ENCODE measurements around the gene SIRT2. TPM values are rescaled to one million over a fixed set of nuclear protein-coding genes. Genes with fewer than 3 reads are reported as not detected.
"Not testable (repeated sequence)": the region's sequence is repeated elsewhere in the genome, so short reads cannot be mapped to it uniquely, and the experiment has no call there.

Gene SIRT2
- total and polyA plus RNA-seq, 2 of the 8 experiments (the other 6 are each of a cell fraction or from before 2014, with no cell fraction given): 6.5 to 10.0 TPM

GRCh38 chr19:38855751-38856150 lies 43.7 kb downstream of the SIRT2 start:
- H3K18ac ChIP-seq (ENCODE audit: extremely low read depth, low read length); H3K79me2 ChIP-seq (ENCODE audit: control insufficient read depth in 1 of 2, insufficient read depth in 2 of 2, low read length in 2 of 2); H3K79me1 ChIP-seq (ENCODE audit: low read depth, low read length); H3K4ac ChIP-seq (replicated peaks; ENCODE audit: insufficient read length, low read depth, low read length); H3K4me2 ChIP-seq (ENCODE audit: insufficient read depth in 1 of 2, low read depth in 2 of 2, low read length in 2 of 2); H3K14ac ChIP-seq (ENCODE audit: insufficient read length); H2BK12ac ChIP-seq (ENCODE audit: low read depth, low read length); H2BK20ac ChIP-seq (ENCODE audit: low read length); H3K56ac ChIP-seq (replicated peaks; ENCODE audit: insufficient read length, low read depth, low read length); FAIRE-seq; H4K91ac ChIP-seq (replicated peaks; ENCODE audit: insufficient read length, low read length); H3K23ac ChIP-seq (ENCODE audit: insufficient read length); H3K4me3 ChIP-seq (ENCODE audit: extremely low read depth in 1 of 4, insufficient read depth in 2 of 4, low read depth in 3 of 4, low read length in 4 of 4); H3K36me3 ChIP-seq (ENCODE audit: control insufficient read depth in 2 of 4, insufficient read depth in 4 of 4, low read length in 3 of 4); POLR2A ChIA-PET (ENCODE audit: partially characterized antibody); H4K20me1 ChIP-seq (replicated peaks in 1 of 2; ENCODE audit: control insufficient read depth in 1 of 2, insufficient read depth in 2 of 2, low read length in 2 of 2); H2BK120ac ChIP-seq (replicated peaks; ENCODE audit: low read depth, low read length); H2AK5ac ChIP-seq (ENCODE audit: low read depth, low read length); H3K9me3 ChIP-seq (ENCODE audit: insufficient read depth in 2 of 2, low read depth in 1 of 2, low read length in 1 of 2); H3K27me3 ChIP-seq (replicated peaks in 1 of 4; ENCODE audit: control insufficient read depth in 3 of 4, extremely low read depth in 1 of 4, insufficient read depth in 3 of 4, low read length in 3 of 4); H4K5ac ChIP-seq (ENCODE audit: insufficient read length, low read depth, low read length); H2BK15ac ChIP-seq (ENCODE audit: low read length); H2AFZ ChIP-seq (ENCODE audit: low read length); DNase-seq (ENCODE audit: low read depth in 1 of 2, low spot score in 2 of 2); H2BK5ac ChIP-seq (ENCODE audit: low read depth, low read length); H4K8ac ChIP-seq (ENCODE audit: extremely low read depth, insufficient read depth, low read length); H3K9ac ChIP-seq (replicated peaks in 1 of 4; ENCODE audit: extremely low read depth in 1 of 4, low read depth in 3 of 4, low read length in 3 of 4); CTCF ChIA-PET (ENCODE audit: partially characterized antibody); H3K27ac ChIP-seq (ENCODE audit: low read depth, low read length): not testable (repeated sequence)
- Histone ChIP-seq H3K4me1 (replicated peaks in 1 of 4; ENCODE audit: control insufficient read depth in 3 of 4, insufficient read depth in 4 of 4, low read length in 3 of 4) (peaks cover 0 to 10% (median 4%) of the 10 kb centered on the region in 4 experiments; a peak in 6 of 7 replicates), H3K23me2 (ENCODE audit: low read depth, low read length) (peaks cover 11% of the 10 kb centered on the region)
- WGBS, 2 experiments (ENCODE audit: extremely low coverage in 1 of 2, insufficient coverage in 1 of 2, insufficient read length in 1 of 2, insufficient replicate concordance in 2 of 2, low coverage in 1 of 2, low lambda C conversion rate in 2 of 2, missing lambda C conversion rate in 1 of 2): 91% methylated on average over 12 of the region's 37 CpGs; no CpG with 5 or more reads in 1 of the 2 experiments

DNA sequence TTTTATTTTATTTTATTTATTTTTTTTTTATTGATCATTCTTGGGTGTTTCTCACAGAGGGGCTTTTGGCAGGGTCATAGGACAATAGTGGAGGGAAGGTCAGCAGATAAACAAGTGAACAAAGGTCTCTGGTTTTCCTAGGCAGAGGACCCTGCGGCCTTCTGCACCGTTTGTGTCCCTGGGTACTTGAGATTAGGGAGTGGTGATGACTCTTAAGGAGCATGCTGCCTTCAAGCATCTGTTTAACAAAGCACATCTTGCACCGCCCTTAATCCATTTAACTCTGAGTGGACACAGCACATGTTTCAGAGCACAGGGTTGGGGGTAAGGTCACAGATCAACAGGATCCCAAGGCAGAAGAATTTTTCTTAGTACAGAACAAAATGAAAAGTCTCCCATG lies 44.5 kb downstream of the SIRT2 start:
- H3K14ac ChIP-seq (ENCODE audit: insufficient read length); H2AFZ ChIP-seq (ENCODE audit: low read length); H3K27me3 ChIP-seq (replicated peaks in 1 of 4; ENCODE audit: control insufficient read depth in 3 of 4, extremely low read depth in 1 of 4, insufficient read depth in 3 of 4, low read length in 3 of 4); H3K9ac ChIP-seq (replicated peaks in 1 of 4; ENCODE audit: extremely low read depth in 1 of 4, low read depth in 3 of 4, low read length in 3 of 4); POLR2A ChIA-PET (ENCODE audit: partially characterized antibody); H4K91ac ChIP-seq (replicated peaks; ENCODE audit: insufficient read length, low read length); H3K9me3 ChIP-seq (ENCODE audit: insufficient read depth in 2 of 2, low read depth in 1 of 2, low read length in 1 of 2); H2BK12ac ChIP-seq (ENCODE audit: low read depth, low read length); H3K79me2 ChIP-seq (ENCODE audit: control insufficient read depth in 1 of 2, insufficient read depth in 2 of 2, low read length in 2 of 2); H4K20me1 ChIP-seq (replicated peaks in 1 of 2; ENCODE audit: control insufficient read depth in 1 of 2, insufficient read depth in 2 of 2, low read length in 2 of 2); H3K56ac ChIP-seq (replicated peaks; ENCODE audit: insufficient read length, low read depth, low read length); H3K4me3 ChIP-seq (ENCODE audit: extremely low read depth in 1 of 4, insufficient read depth in 2 of 4, low read depth in 3 of 4, low read length in 4 of 4); H3K18ac ChIP-seq (ENCODE audit: extremely low read depth, low read length); H3K27ac ChIP-seq (ENCODE audit: low read depth, low read length); CTCF ChIA-PET (ENCODE audit: partially characterized antibody); H2AK5ac ChIP-seq (ENCODE audit: low read depth, low read length); H2BK20ac ChIP-seq (ENCODE audit: low read length); FAIRE-seq; H4K8ac ChIP-seq (ENCODE audit: extremely low read depth, insufficient read depth, low read length); H2BK120ac ChIP-seq (replicated peaks; ENCODE audit: low read depth, low read length); H3K4ac ChIP-seq (replicated peaks; ENCODE audit: insufficient read length, low read depth, low read length); H4K5ac ChIP-seq (ENCODE audit: insufficient read length, low read depth, low read length); H3K4me2 ChIP-seq (ENCODE audit: insufficient read depth in 1 of 2, low read depth in 2 of 2, low read length in 2 of 2); H2BK5ac ChIP-seq (ENCODE audit: low read depth, low read length); H3K23ac ChIP-seq (ENCODE audit: insufficient read length); DNase-seq (ENCODE audit: low read depth in 1 of 2, low spot score in 2 of 2); H2BK15ac ChIP-seq (ENCODE audit: low read length); H3K79me1 ChIP-seq (ENCODE audit: low read depth, low read length); H3K36me3 ChIP-seq (ENCODE audit: control insufficient read depth in 2 of 4, insufficient read depth in 4 of 4, low read length in 3 of 4): not testable (repeated sequence)
- Histone ChIP-seq H3K23me2 (ENCODE audit: low read depth, low read length) (peaks cover 13% of the 10 kb centered on the region), H3K4me1 (replicated peaks in 1 of 4; ENCODE audit: control insufficient read depth in 3 of 4, insufficient read depth in 4 of 4, low read length in 3 of 4) (peaks cover 0 to 10% (median 6%) of the 10 kb centered on the region in 4 experiments; a peak in 6 of 7 replicates)
- WGBS, 2 experiments (ENCODE audit: extremely low coverage in 1 of 2, insufficient coverage in 1 of 2, insufficient read length in 1 of 2, insufficient replicate concordance in 2 of 2, low coverage in 1 of 2, low lambda C conversion rate in 2 of 2, missing lambda C conversion rate in 1 of 2): 100% methylated on average over 2 of the region's 3 CpGs; no CpG with 5 or more reads in 1 of the 2 experiments

Measured in H1 (cell line).